Measurements from ENCODE around the gene CCDC182. TPM values are rescaled to one million over a fixed set of nuclear protein-coding genes. Genes with fewer than 3 reads are reported as not detected.

Gene CCDC182
- total RNA-seq, 4 donors from 2014 or later, result not detected

- Histone ChIP-seq H3K4me1 (no peaks in the 10 kb centered on the region), H3K4me3 (no peak overlapping the region), H3K27ac (no peak overlapping the region), H3K27me3 (peaks cover 10% of the 10 kb centered on the region), H3K9me3 (no peaks in the 10 kb centered on the region), H3K36me3 (no peaks in the 10 kb centered on the region)
- TF ChIP-seq POLR2A (IDR thresholded peaks at IDR 0.05) (no peak), CTCF (IDR thresholded peaks at IDR 0.05) (no peak), POLR2AphosphoS5 (IDR thresholded peaks at IDR 0.05) (no peak), EP300 (IDR thresholded peaks at IDR 0.05) (no peak)
- 73% methylated on average over 3 of the region's 3 CpGs; no CpG with 5 or more reads in 1 of the 2 donors for WGBS, 2 donors (ENCODE audit: low coverage in 1 of 2)
- ATAC-seq, result no peak
These were observed 7.6 kb downstream of the CCDC182 start for GRCh38 chr17:57737450-57737849.

- WGBS, 2 donors (ENCODE audit: low coverage in 1 of 2), result 77 to 83% methylated on average over 6 of the region's 6 CpGs
- ATAC-seq, result no peak
These were observed 9.4 kb downstream of the CCDC182 start for GRCh38 chr17:57735707-57736106.

GRCh38 chr17:57735230-57735629 lies 9.9 kb downstream of the CCDC182 start:
- ATAC-seq, result no peak
- no peaks in the 10 kb centered on the region for H3K36me3 ChIP-seq
- 85 to 93% methylated on average over 3 of the region's 3 CpGs for WGBS, 2 donors (ENCODE audit: low coverage in 1 of 2)

More at GRCh38 chr17:57735707-57736106, 9.4 kb downstream of the CCDC182 start:
- TF ChIP-seq EP300 (IDR thresholded peaks at IDR 0.05) (no peak), POLR2AphosphoS5 (IDR thresholded peaks at IDR 0.05) (no peak), POLR2A (IDR thresholded peaks at IDR 0.05) (no peak), CTCF (IDR thresholded peaks at IDR 0.05) (no peak)
- Histone ChIP-seq H3K4me3 (no peak overlapping the region), H3K9me3 (no peaks in the 10 kb centered on the region), H3K4me1 (peaks cover 0 to 10% (median 0%) of the 10 kb centered on the region in 3 donors), H3K27ac (no peak overlapping the region), H3K27me3 (peaks cover 5% of the 10 kb centered on the region), H3K36me3 (no peaks in the 10 kb centered on the region)

GRCh38 chr17:57733085-57733484 lies 12.0 kb downstream of the CCDC182 start:
- Histone ChIP-seq H3K27me3 (no peaks in the 10 kb centered on the region), H3K9me3 (no peaks in the 10 kb centered on the region), H3K4me3 (no peak overlapping the region), H3K36me3 (no peaks in the 10 kb centered on the region), H3K27ac (no peak overlapping the region), H3K4me1 (peaks cover 0 to 10% (median 0%) of the 10 kb centered on the region in 3 donors)
- 84 to 90% methylated on average over 2 of the region's 2 CpGs for WGBS, 2 donors (ENCODE audit: low coverage in 1 of 2)
- TF ChIP-seq POLR2A (IDR thresholded peaks at IDR 0.05), result no peak
- TF ChIP-seq CTCF (IDR thresholded peaks at IDR 0.05), result no peak
- TF ChIP-seq EP300 (IDR thresholded peaks at IDR 0.05), result no peak
- TF ChIP-seq POLR2AphosphoS5 (IDR thresholded peaks at IDR 0.05), result no peak
- no peak for ATAC-seq

More at GRCh38 chr17:57735230-57735629, 9.9 kb downstream of the CCDC182 start:
- no peak overlapping the region for H3K27ac ChIP-seq
- peaks cover 0 to 10% (median 0%) of the 10 kb centered on the region in 3 donors for H3K4me1 ChIP-seq
- no peak for TF ChIP-seq POLR2AphosphoS5 (IDR thresholded peaks at IDR 0.05)
- no peak for TF ChIP-seq POLR2A (IDR thresholded peaks at IDR 0.05)
- no peak for TF ChIP-seq EP300 (IDR thresholded peaks at IDR 0.05)
- TF ChIP-seq CTCF (IDR thresholded peaks at IDR 0.05), result no peak
- peaks cover 1% of the 10 kb centered on the region for H3K27me3 ChIP-seq
- H3K4me3 ChIP-seq, result no peak overlapping the region
- H3K9me3 ChIP-seq, result no peaks in the 10 kb centered on the region

- WGBS, 2 donors (ENCODE audit: low coverage in 1 of 2), result 31 to 48% methylated on average over 2 to 3 of the region's 3 CpGs
- TF ChIP-seq EP300 (IDR thresholded peaks at IDR 0.05) (no peak), POLR2A (IDR thresholded peaks at IDR 0.05) (no peak), POLR2AphosphoS5 (IDR thresholded peaks at IDR 0.05) (peak; percentile 31), CTCF (IDR thresholded peaks at IDR 0.05) (no peak)
These were observed 13.0 kb downstream of the CCDC182 start for GRCh38 chr17:57732062-57732461.

More at GRCh38 chr17:57732062-57732461, 13.0 kb downstream of the CCDC182 start:
- no peaks in the 10 kb centered on the region for H3K27me3 ChIP-seq
- H3K9me3 ChIP-seq, result no peaks in the 10 kb centered on the region
- H3K4me1 ChIP-seq, result peaks cover 0 to 10% (median 0%) of the 10 kb centered on the region in 3 donors
- no peak for ATAC-seq
- H3K36me3 ChIP-seq, result no peaks in the 10 kb centered on the region
- no peak overlapping the region for H3K27ac ChIP-seq
- H3K4me3 ChIP-seq, result no peak overlapping the region
